Tibial nerve (tissue), 4 donors: ENCODE data around the gene IFI30. TPM values are rescaled to one million over a fixed set of nuclear protein-coding genes. Genes with fewer than 3 reads are reported as not detected.
"Not testable (repeated sequence)": the region's sequence is repeated elsewhere in the genome, so short reads cannot be mapped to it uniquely, and the experiment has no call there.

Experiments used
- DNase-seq, 2 donors: peaks; one replicate each; pipeline ENCODE4 v3.0.0-alpha.2; 2019; ENCODE audit warnings: low spot score in 2 of 2
- H3K27ac ChIP-seq, 4 donors: fragments of 200-600 bp; sonication (generic) in 3 of 4; one replicate each; pipeline ENCODE4 v1.5.1; 2017 to 2019; ENCODE audit warnings: mild to moderate bottlenecking in 1 of 4
- H3K27me3 ChIP-seq, 2 donors: fragments of 200-600 bp; sonication (generic) in 1 of 2; one replicate each; pipeline versions ENCODE4 v1.5.1 to v1.6.0; 2017 to 2019
- H3K36me3 ChIP-seq, 3 donors: fragments of 200-600 bp; sonication (generic); one replicate each; pipeline ENCODE4 v1.5.1; 2018 to 2019
- H3K4me1 ChIP-seq, 4 donors: fragments of 200-600 bp; sonication (generic) in 3 of 4; one replicate each; pipeline ENCODE4 v1.5.1; 2017 to 2019
- H3K4me3 ChIP-seq, 4 donors: fragments of 200-600 bp; sonication (generic) in 3 of 4; one replicate each; pipeline ENCODE4 v1.5.1; 2017 to 2019; ENCODE audit warnings: mild to moderate bottlenecking in 1 of 4, moderate library complexity in 1 of 4
- H3K9me3 ChIP-seq, 4 donors: fragments of 200-600 bp; sonication (generic) in 3 of 4; one replicate each; pipeline ENCODE4 v1.5.1; 2017 to 2019
- CTCF ChIP-seq, 5 experiments: fragments of 200-600 bp in 3 of 5; fragments of 450-650 bp in 2 of 5; sonication (generic) in 3 of 5; IDR thresholded peaks; one replicate each; pipeline ENCODE4 v1.5.1; 2016 to 2019; ENCODE audit warnings: antibody characterized with exemption in 5 of 5, mild to moderate bottlenecking in 3 of 5, moderate library complexity in 2 of 5
- EP300 ChIP-seq, 2 donors: sonication (generic); formaldehyde crosslinking; IDR thresholded peaks; one replicate each; pipeline ENCODE4 v1.6.1; 2017; ENCODE audit warnings: antibody characterized with exemption in 2 of 2, mild to moderate bottlenecking in 1 of 2
- POLR2A ChIP-seq, 2 donors: fragments of 450-650 bp; IDR thresholded peaks; one replicate each; pipeline ENCODE4 v1.6.1; 2017; ENCODE audit warnings: antibody characterized with exemption in 2 of 2, mild to moderate bottlenecking in 2 of 2, moderate library complexity in 2 of 2
- WGBS, 2 donors: methylation state at CpG; one replicate each; pipeline ENCODE4 v1.1.5; 2018; 5-methylcytosine and 5-hydroxymethylcytosine counted together
- total RNA-seq, 4 donors: library from RNA; depleted of rRNA; stranded (reverse); fragments of >200 nt; gene quantifications; one replicate each; pipeline ENCODE4 v1.1.0, GENCODE V29; 2016

Gene IFI30
- total RNA-seq, 4 donors from 2014 or later, result 19.0 to 101 (median 29.4) TPM

- Histone ChIP-seq H3K27me3 (peaks cover 0 to 10% of the 10 kb centered on the region in 2 donors), H3K27ac (peak overlapping the region; percentile 94 to 100 (median 98)), H3K4me1 (peaks cover 0 to 35% (median 16%) of the 10 kb centered on the region in 4 donors), H3K9me3 (no peaks in the 10 kb centered on the region), H3K4me3 (peak overlapping the region; percentile 30 to 79 (median 54)), H3K36me3 (peaks cover 0 to 8% (median 0%) of the 10 kb centered on the region in 3 donors)
- TF ChIP-seq CTCF (IDR thresholded peaks at IDR 0.05), result no peak
- TF ChIP-seq EP300 (IDR thresholded peaks at IDR 0.05), result no peak
- peak in 1 of 2 donors; percentile 49 for TF ChIP-seq POLR2A (IDR thresholded peaks at IDR 0.05)
- 16 to 18% methylated on average over 36 of the region's 36 CpGs for WGBS, 2 donors
- DNase-seq, result peak; percentile 79 to 82
Measured at GRCh38 chr19:18205200-18205892, 31.7 kb downstream of the IFI30 start.

GRCh38 chr19:18206018-18206417, 32.4 kb downstream of the IFI30 start:
- Histone ChIP-seq H3K4me3 (no peak overlapping the region), H3K36me3 (peaks cover 0 to 3% (median 0%) of the 10 kb centered on the region in 3 donors), H3K4me1 (peaks cover 0 to 35% (median 16%) of the 10 kb centered on the region in 4 donors), H3K27ac (peak overlapping the region in 2 of 4 donors; percentile 94 to 99), H3K9me3 (no peaks in the 10 kb centered on the region), H3K27me3 (peaks cover 0 to 10% of the 10 kb centered on the region in 2 donors)
- WGBS, 2 donors, result 84 to 90% methylated on average over 12 of the region's 12 CpGs
- TF ChIP-seq CTCF (IDR thresholded peaks at IDR 0.05) (no peak), POLR2A (IDR thresholded peaks at IDR 0.05) (no peak), EP300 (IDR thresholded peaks at IDR 0.05) (no peak)
- DNase-seq, result no peak

- DNase-seq, result no peak
- WGBS, 2 donors, result 15 to 26% methylated on average over 15 to 26 of the region's 32 CpGs
- H3K4me1 ChIP-seq, result peaks cover 0 to 25% (median 9%) of the 10 kb centered on the region in 4 donors
- H3K9me3 ChIP-seq, result no peaks in the 10 kb centered on the region
- H3K36me3 ChIP-seq, result no peaks in the 10 kb centered on the region
- TF ChIP-seq EP300 (IDR thresholded peaks at IDR 0.05) (peak in 1 of 2 donors; percentile 8), POLR2A (IDR thresholded peaks at IDR 0.05) (no peak), CTCF (IDR thresholded peaks at IDR 0.05) (peak; percentile 36 to 67 (median 59))
- H3K27me3 ChIP-seq, result peaks cover 0 to 10% of the 10 kb centered on the region in 2 donors
- H3K27ac ChIP-seq, result peak overlapping the region in 1 of 4 donors; percentile 46
- H3K4me3 ChIP-seq, result no peak overlapping the region
Measured at GRCh38 chr19:18208098-18208951, 34.7 kb downstream of the IFI30 start.

GRCh38 chr19:18209912-18210311, 36.3 kb downstream of the IFI30 start:
- H3K4me3 ChIP-seq, H3K36me3 ChIP-seq, H3K9me3 ChIP-seq, H3K27ac ChIP-seq, DNase-seq: not testable (repeated sequence)
- WGBS, 2 donors, result 89% methylated on average over 5 of the region's 5 CpGs
- Histone ChIP-seq H3K27me3 (peaks cover 0 to 10% of the 10 kb centered on the region in 2 donors), H3K4me1 (peaks cover 0 to 15% (median 6%) of the 10 kb centered on the region in 4 donors)

GRCh38 chr19:18211683-18212082, 38.1 kb downstream of the IFI30 start:
- no peak for TF ChIP-seq CTCF (IDR thresholded peaks at IDR 0.05)
- no peak overlapping the region for H3K4me3 ChIP-seq
- peaks cover 0 to 7% (median 0%) of the 10 kb centered on the region in 4 donors for H3K4me1 ChIP-seq
- H3K27ac ChIP-seq, result no peak overlapping the region
- H3K27me3 ChIP-seq, result peaks cover 0 to 10% of the 10 kb centered on the region in 2 donors
- 79 to 87% methylated on average over 13 to 14 of the region's 14 CpGs for WGBS, 2 donors
- no peaks in the 10 kb centered on the region for H3K36me3 ChIP-seq
- H3K9me3 ChIP-seq, result no peaks in the 10 kb centered on the region
- no peak for DNase-seq
